HepG2 (cell line): ENCODE data around the gene WWTR1. TPM values are rescaled to one million over a fixed set of nuclear protein-coding genes. Genes with fewer than 3 reads are reported as not detected.

Experiments
- ATAC-seq: fragments of 200-7000 bp; cut with Tn5 transposase; 3 replicates; pipeline ENCODE4 v1.9.1; 2020; ENCODE audit warnings: mild to moderate bottlenecking, moderate library complexity
- BruUV-seq: library from RNA; stranded (reverse); fragments of 400-500 nt; replicated peaks from 2 replicates; lab custom pipeline; 2021; lab: Mats Ljungman, UMichigan
- CTCF ChIA-PET: fragments of 300-600 bp; formaldehyde crosslinking; extraction: SDS; loops from one replicate; lab custom pipeline; 2021; ENCODE audit warnings: low total read pairs, inconsistent platforms, low intra/inter-chr PET ratio; lab: Yijun Ruan, JAX
- POLR2A ChIA-PET: fragments of 350-600 bp; sonication (Branson Sonifier 250); formaldehyde crosslinking; loops from one replicate; lab custom pipeline; 2020; ENCODE audit warnings: antibody characterized with exemption, inconsistent platforms; lab: Yijun Ruan, JAX
- DNase-seq: peaks from one replicate; pipeline ENCODE4 v3.0.0-alpha.2; 2015; ENCODE audit warnings: low spot score
- FAIRE-seq: peaks from 3 replicates; lab custom pipeline; 2011; peaks lifted over from hg19 to GRCh38; lab: Jason Lieb, UNC
- H2AFZ ChIP-seq: one replicate; pipeline ENCODE4 v1.6.1; 2011; ENCODE audit warnings: low read length, inconsistent platforms
- H3K27ac ChIP-seq: fragments of 300-600 bp; 3 replicates; pipeline ENCODE4 v1.8.0; 2011; ENCODE audit warnings: mixed run types, mild to moderate bottlenecking, mixed read lengths, low read length, inconsistent platforms; ENCODE audit not compliant: insufficient read depth; ENCODE audit errors: extremely low read length
- H3K27me3 ChIP-seq, 2 experiments: fragments of 200-600 bp in 1 of 2; 2 replicates in 1 of 2; 3 replicates in 1 of 2; pipeline versions ENCODE4 v1.6.0 to v1.8.0; 2011; ENCODE audit warnings: low read length in 2 of 2, mild to moderate bottlenecking in 2 of 2, moderate library complexity in 2 of 2, inconsistent platforms in 1 of 2; ENCODE audit not compliant: insufficient read depth in 2 of 2, control insufficient read depth in 1 of 2
- H3K36me3 ChIP-seq, 2 experiments: fragments of 200-600 bp in 1 of 2; replicated peaks in 1 of 2; 2 replicates in 1 of 2; 3 replicates in 1 of 2; pipeline versions ENCODE4 v1.5.1 to v1.8.0; 2011; ENCODE audit warnings: low read length in 2 of 2, inconsistent platforms in 1 of 2; ENCODE audit not compliant: insufficient read depth in 2 of 2, control insufficient read depth in 1 of 2
- H3K4me1 ChIP-seq: 2 replicates; pipeline ENCODE4 v1.5.1; 2012; ENCODE audit warnings: low read length, inconsistent platforms; ENCODE audit not compliant: insufficient read depth
- H3K4me2 ChIP-seq: 2 replicates; pipeline ENCODE4 v1.6.0; 2011; ENCODE audit warnings: low read depth, low read length, inconsistent platforms
- H3K4me3 ChIP-seq, 3 experiments: fragments of 200-600 bp in 1 of 3; sonication (generic), shearing (Covaris generic) in 1 of 3; replicated peaks in 1 of 3; 2 replicates each; pipeline ENCODE4 v1.5.1; 2011 to 2016; ENCODE audit warnings: low read length in 3 of 3, inconsistent platforms in 2 of 3, low read depth in 2 of 3, mild to moderate bottlenecking in 2 of 3, control low read depth in 1 of 3, mixed read lengths in 1 of 3; ENCODE audit not compliant: insufficient read depth in 1 of 3
- H3K79me2 ChIP-seq: one replicate; pipeline ENCODE4 v1.6.1; 2011; ENCODE audit warnings: low read length, inconsistent platforms; ENCODE audit not compliant: insufficient read depth
- H3K9ac ChIP-seq: 2 replicates; pipeline ENCODE4 v1.6.0; 2011; ENCODE audit warnings: mild to moderate bottlenecking, low read depth, low read length, inconsistent platforms; ENCODE audit not compliant: insufficient read depth
- H3K9me3 ChIP-seq: 2 replicates; pipeline ENCODE4 v1.5.1; 2012; ENCODE audit warnings: mild to moderate bottlenecking, low read length
- H4K20me1 ChIP-seq: 2 replicates; pipeline ENCODE4 v1.6.0; 2011; ENCODE audit warnings: inconsistent platforms, mild to moderate bottlenecking, low read length, moderate library complexity; ENCODE audit not compliant: insufficient read depth
- DR1 ChIP-seq: sonication (generic); formaldehyde crosslinking; IDR thresholded peaks from 2 replicates; pipeline ENCODE4 v1.8.0; 2021; ENCODE audit warnings: mild to moderate bottlenecking, missing genetic modification reagents, inconsistent platforms
- ELF1 ChIP-seq: sonication (generic); formaldehyde crosslinking; IDR thresholded peaks from 2 replicates; pipeline ENCODE4 v1.4.0; 2020; ENCODE audit warnings: missing genetic modification reagents
- FIP1L1 ChIP-seq: fragments of 200-400 bp; formaldehyde crosslinking; IDR thresholded peaks from 2 replicates; pipeline ENCODE4 v1.6.1; 2018; ENCODE audit warnings: low read depth, mild to moderate bottlenecking, low read length, moderate library complexity, borderline replicate concordance; ENCODE audit not compliant: insufficient read depth
- JARID2 ChIP-seq: sonication (generic); formaldehyde crosslinking; IDR thresholded peaks from 2 replicates; pipeline ENCODE4 v1.8.1; 2023; ENCODE audit warnings: missing genetic modification reagents, inconsistent platforms; ENCODE audit not compliant: insufficient replicate concordance
- KLF12 ChIP-seq: sonication (generic); formaldehyde crosslinking; IDR thresholded peaks from 2 replicates; pipeline ENCODE4 v1.4.0; 2020; ENCODE audit warnings: missing genetic modification reagents, borderline replicate concordance
- SKI ChIP-seq: fragments of 450-650 bp; IDR thresholded peaks from one replicate; pipeline ENCODE4 v1.6.1; 2018; ENCODE audit warnings: mild to moderate bottlenecking; ENCODE audit not compliant: partially characterized antibody
- TBX2 ChIP-seq: sonication (generic); formaldehyde crosslinking; IDR thresholded peaks from 2 replicates; pipeline ENCODE4 v1.5.0; 2020; ENCODE audit warnings: missing genetic modification reagents, mild to moderate bottlenecking, borderline replicate concordance
- ZFP37 ChIP-seq: sonication (generic); formaldehyde crosslinking; IDR thresholded peaks from 2 replicates; pipeline ENCODE4 v1.4.0; 2020; ENCODE audit warnings: missing genetic modification reagents, borderline replicate concordance
- ZNF232 ChIP-seq: sonication (generic); formaldehyde crosslinking; IDR thresholded peaks from 2 replicates; pipeline ENCODE4 v1.4.0; 2020; ENCODE audit warnings: missing genetic modification reagents, borderline replicate concordance
- ZNF484 ChIP-seq: sonication (generic); formaldehyde crosslinking; IDR thresholded peaks from 2 replicates; pipeline ENCODE4 v1.5.1; 2020; ENCODE audit warnings: mild to moderate bottlenecking, low read depth, missing genetic modification reagents, borderline replicate concordance
- ZNF746 ChIP-seq: sonication (generic); formaldehyde crosslinking; IDR thresholded peaks from 2 replicates; pipeline ENCODE4 v1.8.0; 2022; ENCODE audit warnings: mild to moderate bottlenecking, missing genetic modification reagents
- ZNF747 ChIP-seq: sonication (generic); formaldehyde crosslinking; IDR thresholded peaks from 2 replicates; pipeline ENCODE4 v1.8.1; 2023; ENCODE audit warnings: missing genetic modification reagents, mild to moderate bottlenecking, borderline replicate concordance
- WGBS: methylation state at CpG from one replicate; pipeline ENCODE4 v1.1.6; 2017; ENCODE audit warnings: low lambda C conversion rate; 5-methylcytosine and 5-hydroxymethylcytosine counted together
- in situ Hi-C: cut with HindIII; loops from 2 replicates; pipeline ENCODE4 v1.10.0; 2017; ENCODE audit warnings: low pct_unique_long_range_greater_than_20kb; ENCODE audit not compliant: extremely low pct_ligation_motif_present
- intact Hi-C: fragments of 100-400 bp; cut with micrococcal nuclease; formaldehyde crosslinking; loops from one replicate; pipeline ENCODE4 v1.10.0; 2022; ENCODE audit not compliant: unreplicated experiment
- polyA plus RNA-seq, 8 experiments: library from polyadenylated mRNA; depleted of rRNA in 3 of 8; stranded (reverse) in 7 of 8; unstranded in 1 of 8; fragments of >200 nt; fragmentation: Illumina TruSeq in 4 of 8; extraction: Trizol in 4 of 8; gene quantifications; 2 replicates each; pipeline versions ENCODE4 v1.2.1 to v1.2.3, GENCODE V29; 2011 to 2016; ENCODE audit warnings: low read depth in 4 of 8, missing spikeins in 1 of 8, mixed read lengths in 1 of 8; ENCODE audit not compliant: insufficient read depth in 1 of 8
- total RNA-seq, 5 experiments: library from RNA; depleted of rRNA; stranded (reverse); fragments of >200 nt; fragmentation: Illumina TruSeq; extraction: Trizol; gene quantifications; 2 replicates each; pipeline ENCODE4 v1.2.3, GENCODE V29; 2016; ENCODE audit warnings: low read depth in 1 of 5
- TF ChIP-seq, protein P1 (sequence below): sonication (generic); formaldehyde crosslinking; IDR thresholded peaks from 2 replicates; pipeline ENCODE4 v1.8.0; 2022; ENCODE audit warnings: mild to moderate bottlenecking, missing genetic modification reagents; ENCODE audit not compliant: insufficient replicate concordance
- TF ChIP-seq, protein P2 (sequence below): sonication (generic); formaldehyde crosslinking; IDR thresholded peaks from 2 replicates; pipeline ENCODE4 v1.9.0; 2021; ENCODE audit warnings: mild to moderate bottlenecking, missing genetic modification reagents
- TF ChIP-seq, protein P3 (sequence below): sonication (generic); formaldehyde crosslinking; IDR thresholded peaks from 2 replicates; pipeline ENCODE4 v1.8.1; 2023; ENCODE audit warnings: mild to moderate bottlenecking, missing genetic modification reagents

The WWTR1 gene
- total and polyA plus RNA-seq, 2 of the 13 experiments (the other 11 are each of a cell fraction or from before 2014, with no cell fraction given), result 19.7 to 139 TPM

GRCh38 chr3:149619136-149619535, 38.7 kb downstream of the WWTR1 start:
- DNase-seq (no peak), FAIRE-seq (no peak), ATAC-seq (no peak)
- ChIA-PET POLR2A (interaction anchor here (1.3 kb wide), 1 partner anchor 10 kb away, joined by 6 read pairs; no protein-coding TSS in a partner anchor), CTCF (no interaction called here)
- TF ChIP-seq JARID2 (CRISPR knock-in tag) (no peak), DR1 (CRISPR knock-in tag) (no peak), ZNF747 (CRISPR knock-in tag) (no peak), TBX2 (CRISPR knock-in tag) (no peak), FIP1L1 (no peak), ZNF746 (CRISPR knock-in tag) (no peak), ZFP37 (CRISPR knock-in tag) (no peak), ZNF232 (no peak), ELF1 (CRISPR knock-in tag) (no peak), KLF12 (no peak), ZNF484 (CRISPR knock-in tag) (no peak), SKI (no peak)
- TF ChIP-seq, protein P1, sequence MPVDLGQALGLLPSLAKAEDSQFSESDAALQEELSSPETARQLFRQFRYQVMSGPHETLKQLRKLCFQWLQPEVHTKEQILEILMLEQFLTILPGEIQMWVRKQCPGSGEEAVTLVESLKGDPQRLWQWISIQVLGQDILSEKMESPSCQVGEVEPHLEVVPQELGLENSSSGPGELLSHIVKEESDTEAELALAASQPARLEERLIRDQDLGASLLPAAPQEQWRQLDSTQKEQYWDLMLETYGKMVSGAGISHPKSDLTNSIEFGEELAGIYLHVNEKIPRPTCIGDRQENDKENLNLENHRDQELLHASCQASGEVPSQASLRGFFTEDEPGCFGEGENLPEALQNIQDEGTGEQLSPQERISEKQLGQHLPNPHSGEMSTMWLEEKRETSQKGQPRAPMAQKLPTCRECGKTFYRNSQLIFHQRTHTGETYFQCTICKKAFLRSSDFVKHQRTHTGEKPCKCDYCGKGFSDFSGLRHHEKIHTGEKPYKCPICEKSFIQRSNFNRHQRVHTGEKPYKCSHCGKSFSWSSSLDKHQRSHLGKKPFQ (CRISPR knock-in tag), result no peak
- TF ChIP-seq, protein P2, sequence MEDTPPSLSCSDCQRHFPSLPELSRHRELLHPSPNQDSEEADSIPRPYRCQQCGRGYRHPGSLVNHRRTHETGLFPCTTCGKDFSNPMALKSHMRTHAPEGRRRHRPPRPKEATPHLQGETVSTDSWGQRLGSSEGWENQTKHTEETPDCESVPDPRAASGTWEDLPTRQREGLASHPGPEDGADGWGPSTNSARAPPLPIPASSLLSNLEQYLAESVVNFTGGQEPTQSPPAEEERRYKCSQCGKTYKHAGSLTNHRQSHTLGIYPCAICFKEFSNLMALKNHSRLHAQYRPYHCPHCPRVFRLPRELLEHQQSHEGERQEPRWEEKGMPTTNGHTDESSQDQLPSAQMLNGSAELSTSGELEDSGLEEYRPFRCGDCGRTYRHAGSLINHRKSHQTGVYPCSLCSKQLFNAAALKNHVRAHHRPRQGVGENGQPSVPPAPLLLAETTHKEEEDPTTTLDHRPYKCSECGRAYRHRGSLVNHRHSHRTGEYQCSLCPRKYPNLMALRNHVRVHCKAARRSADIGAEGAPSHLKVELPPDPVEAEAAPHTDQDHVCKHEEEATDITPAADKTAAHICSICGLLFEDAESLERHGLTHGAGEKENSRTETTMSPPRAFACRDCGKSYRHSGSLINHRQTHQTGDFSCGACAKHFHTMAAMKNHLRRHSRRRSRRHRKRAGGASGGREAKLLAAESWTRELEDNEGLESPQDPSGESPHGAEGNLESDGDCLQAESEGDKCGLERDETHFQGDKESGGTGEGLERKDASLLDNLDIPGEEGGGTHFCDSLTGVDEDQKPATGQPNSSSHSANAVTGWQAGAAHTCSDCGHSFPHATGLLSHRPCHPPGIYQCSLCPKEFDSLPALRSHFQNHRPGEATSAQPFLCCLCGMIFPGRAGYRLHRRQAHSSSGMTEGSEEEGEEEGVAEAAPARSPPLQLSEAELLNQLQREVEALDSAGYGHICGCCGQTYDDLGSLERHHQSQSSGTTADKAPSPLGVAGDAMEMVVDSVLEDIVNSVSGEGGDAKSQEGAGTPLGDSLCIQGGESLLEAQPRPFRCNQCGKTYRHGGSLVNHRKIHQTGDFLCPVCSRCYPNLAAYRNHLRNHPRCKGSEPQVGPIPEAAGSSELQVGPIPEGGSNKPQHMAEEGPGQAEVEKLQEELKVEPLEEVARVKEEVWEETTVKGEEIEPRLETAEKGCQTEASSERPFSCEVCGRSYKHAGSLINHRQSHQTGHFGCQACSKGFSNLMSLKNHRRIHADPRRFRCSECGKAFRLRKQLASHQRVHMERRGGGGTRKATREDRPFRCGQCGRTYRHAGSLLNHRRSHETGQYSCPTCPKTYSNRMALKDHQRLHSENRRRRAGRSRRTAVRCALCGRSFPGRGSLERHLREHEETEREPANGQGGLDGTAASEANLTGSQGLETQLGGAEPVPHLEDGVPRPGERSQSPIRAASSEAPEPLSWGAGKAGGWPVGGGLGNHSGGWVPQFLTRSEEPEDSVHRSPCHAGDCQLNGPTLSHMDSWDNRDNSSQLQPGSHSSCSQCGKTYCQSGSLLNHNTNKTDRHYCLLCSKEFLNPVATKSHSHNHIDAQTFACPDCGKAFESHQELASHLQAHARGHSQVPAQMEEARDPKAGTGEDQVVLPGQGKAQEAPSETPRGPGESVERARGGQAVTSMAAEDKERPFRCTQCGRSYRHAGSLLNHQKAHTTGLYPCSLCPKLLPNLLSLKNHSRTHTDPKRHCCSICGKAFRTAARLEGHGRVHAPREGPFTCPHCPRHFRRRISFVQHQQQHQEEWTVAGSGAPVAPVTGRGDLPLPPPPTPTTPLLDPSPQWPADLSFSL (CRISPR knock-in tag), result no peak
- TF ChIP-seq, protein P3, sequence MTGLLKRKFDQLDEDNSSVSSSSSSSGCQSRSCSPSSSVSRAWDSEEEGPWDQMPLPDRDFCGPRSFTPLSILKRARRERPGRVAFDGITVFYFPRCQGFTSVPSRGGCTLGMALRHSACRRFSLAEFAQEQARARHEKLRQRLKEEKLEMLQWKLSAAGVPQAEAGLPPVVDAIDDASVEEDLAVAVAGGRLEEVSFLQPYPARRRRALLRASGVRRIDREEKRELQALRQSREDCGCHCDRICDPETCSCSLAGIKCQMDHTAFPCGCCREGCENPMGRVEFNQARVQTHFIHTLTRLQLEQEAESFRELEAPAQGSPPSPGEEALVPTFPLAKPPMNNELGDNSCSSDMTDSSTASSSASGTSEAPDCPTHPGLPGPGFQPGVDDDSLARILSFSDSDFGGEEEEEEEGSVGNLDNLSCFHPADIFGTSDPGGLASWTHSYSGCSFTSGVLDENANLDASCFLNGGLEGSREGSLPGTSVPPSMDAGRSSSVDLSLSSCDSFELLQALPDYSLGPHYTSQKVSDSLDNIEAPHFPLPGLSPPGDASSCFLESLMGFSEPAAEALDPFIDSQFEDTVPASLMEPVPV (CRISPR knock-in tag), result no peak
- H3K4me2 ChIP-seq, result no peak overlapping the region
- H3K4me3 ChIP-seq, result no peak overlapping the region
- H3K27ac ChIP-seq, result no peak overlapping the region
- peaks cover 27% of the 10 kb centered on the region for H4K20me1 ChIP-seq
- peaks cover 79% of the 10 kb centered on the region for H3K4me1 ChIP-seq
- no peak overlapping the region for H2AFZ ChIP-seq
- peaks cover 97% of the 10 kb centered on the region for H3K79me2 ChIP-seq
- no peak overlapping the region for H3K9ac ChIP-seq
- BruUV-seq, result no TSS peak
- intact Hi-C loops (no loop called here), in situ Hi-C loops (no loop called here)
- H3K9me3 ChIP-seq, result no peaks in the 10 kb centered on the region
- WGBS, result 80% methylated on average over 4 of the region's 4 CpGs
- no peaks in the 10 kb centered on the region for H3K27me3 ChIP-seq
- peaks cover 6 to 23% of the 10 kb centered on the region in 2 experiments for H3K36me3 ChIP-seq
